Measurements from ENCODE around the gene EPS8L2.

Gene EPS8L2

GRCh38 chr11:773830-774229, 67.8 kb downstream of the EPS8L2 start:
- Histone ChIP-seq H3K79me2 (ENCODE audit: control insufficient read depth, insufficient read depth, low read length) (peaks cover 22% of the 10 kb centered on the region), H3K27me3 (ENCODE audit: insufficient read depth, low read length, poor library complexity) (no peaks in the 10 kb centered on the region), H2BK15ac (replicated peaks; ENCODE audit: low read depth) (no peak overlapping the region), H2AK5ac (ENCODE audit: low read length) (no peak overlapping the region), H3K9ac (ENCODE audit: low read length) (no peak overlapping the region), H4K8ac (ENCODE audit: low read depth, low read length) (no peak overlapping the region), H3K4me1 (ENCODE audit: control insufficient read depth, low read depth, low read length) (no peaks in the 10 kb centered on the region), H3K4me3 (ENCODE audit: low read length) (no peak overlapping the region), H3K4me2 (ENCODE audit: low read length) (no peak overlapping the region), H3K18ac (ENCODE audit: low read length) (no peak overlapping the region), H3K36me3 (ENCODE audit: control insufficient read depth, insufficient read depth, low read length) (peaks cover 2% of the 10 kb centered on the region), H3K79me1 (ENCODE audit: low read length) (peaks cover 13% of the 10 kb centered on the region), H2BK120ac (ENCODE audit: low read depth, low read length) (no peak overlapping the region), H4K5ac (ENCODE audit: low read length) (no peak overlapping the region), H3K56ac (ENCODE audit: low read length) (no peak overlapping the region), H2BK5ac (ENCODE audit: low read length) (no peak overlapping the region), H3K23ac (ENCODE audit: low read length) (no peak overlapping the region), H3K27ac (ENCODE audit: low read depth, low read length) (no peak overlapping the region), H3K4ac (ENCODE audit: low read depth, low read length) (no peak overlapping the region)
- no peak for DNase-seq
- no CpG with 5 or more reads among the region's 9 CpGs for WGBS (ENCODE audit: extremely low coverage, insufficient coverage, low lambda C conversion rate)

GRCh38 chr11:774873-775592, 69.0 kb downstream of the EPS8L2 start:
- H2BK5ac ChIP-seq (ENCODE audit: low read length) = no peak overlapping the region
- H3K9ac ChIP-seq (ENCODE audit: low read length) = no peak overlapping the region
- no peaks in the 10 kb centered on the region for H3K27me3 ChIP-seq (ENCODE audit: insufficient read depth, low read length, poor library complexity)
- H4K5ac ChIP-seq (ENCODE audit: low read length) = no peak overlapping the region
- H4K8ac ChIP-seq (ENCODE audit: low read depth, low read length) = no peak overlapping the region
- peak overlapping the region; percentile 8 for H3K56ac ChIP-seq (ENCODE audit: low read length)
- no peak overlapping the region for H3K23ac ChIP-seq (ENCODE audit: low read length)
- peaks cover 13% of the 10 kb centered on the region for H3K79me1 ChIP-seq (ENCODE audit: low read length)
- H3K4ac ChIP-seq (ENCODE audit: low read depth, low read length) = no peak overlapping the region
- no peak overlapping the region for H3K4me2 ChIP-seq (ENCODE audit: low read length)
- no peak overlapping the region for H3K4me3 ChIP-seq (ENCODE audit: low read length)
- no peaks in the 10 kb centered on the region for H3K4me1 ChIP-seq (ENCODE audit: control insufficient read depth, low read depth, low read length)
- no peak overlapping the region for H3K18ac ChIP-seq (ENCODE audit: low read length)
- no peak overlapping the region for H2BK120ac ChIP-seq (ENCODE audit: low read depth, low read length)
- no CpG with 5 or more reads among the region's 20 CpGs for WGBS (ENCODE audit: extremely low coverage, insufficient coverage, low lambda C conversion rate)
- no peak overlapping the region for H2BK15ac ChIP-seq (replicated peaks; ENCODE audit: low read depth)
- no peak overlapping the region for H2AK5ac ChIP-seq (ENCODE audit: low read length)
- peaks cover 2% of the 10 kb centered on the region for H3K36me3 ChIP-seq (ENCODE audit: control insufficient read depth, insufficient read depth, low read length)
- peaks cover 22% of the 10 kb centered on the region for H3K79me2 ChIP-seq (ENCODE audit: control insufficient read depth, insufficient read depth, low read length)
- DNase-seq = no peak
- no peak overlapping the region for H3K27ac ChIP-seq (ENCODE audit: low read depth, low read length)

- no peak overlapping the region for H4K5ac ChIP-seq (ENCODE audit: low read length)
- H3K79me2 ChIP-seq (ENCODE audit: control insufficient read depth, insufficient read depth, low read length) = peaks cover 22% of the 10 kb centered on the region
- no peaks in the 10 kb centered on the region for H3K27me3 ChIP-seq (ENCODE audit: insufficient read depth, low read length, poor library complexity)
- peaks cover 13% of the 10 kb centered on the region for H3K79me1 ChIP-seq (ENCODE audit: low read length)
- H3K4me2 ChIP-seq (ENCODE audit: low read length) = peak overlapping the region; percentile 74
- peak overlapping the region; percentile 71 for H3K4me3 ChIP-seq (ENCODE audit: low read length)
- no peak overlapping the region for H3K4ac ChIP-seq (ENCODE audit: low read depth, low read length)
- H2BK15ac ChIP-seq (replicated peaks; ENCODE audit: low read depth) = no peak overlapping the region
- H3K56ac ChIP-seq (ENCODE audit: low read length) = peak overlapping the region; percentile 92
- no peak overlapping the region for H3K27ac ChIP-seq (ENCODE audit: low read depth, low read length)
- H3K18ac ChIP-seq (ENCODE audit: low read length) = no peak overlapping the region
- no peak overlapping the region for H2BK120ac ChIP-seq (ENCODE audit: low read depth, low read length)
- H4K8ac ChIP-seq (ENCODE audit: low read depth, low read length) = no peak overlapping the region
- no peak overlapping the region for H2AK5ac ChIP-seq (ENCODE audit: low read length)
- DNase-seq = no peak
- no peak overlapping the region for H3K23ac ChIP-seq (ENCODE audit: low read length)
- H3K4me1 ChIP-seq (ENCODE audit: control insufficient read depth, low read depth, low read length) = no peaks in the 10 kb centered on the region
- peak overlapping the region; percentile 91 for H3K9ac ChIP-seq (ENCODE audit: low read length)
- H2BK5ac ChIP-seq (ENCODE audit: low read length) = no peak overlapping the region
- WGBS (ENCODE audit: extremely low coverage, insufficient coverage, low lambda C conversion rate) = no CpG with 5 or more reads among the region's 11 CpGs
- no peaks in the 10 kb centered on the region for H3K36me3 ChIP-seq (ENCODE audit: control insufficient read depth, insufficient read depth, low read length)
Observed at GRCh38 chr11:776263-776560, 70.2 kb downstream of the EPS8L2 start.

- H2BK5ac ChIP-seq (ENCODE audit: low read length) = no peak overlapping the region
- peaks cover 22% of the 10 kb centered on the region for H3K79me2 ChIP-seq (ENCODE audit: control insufficient read depth, insufficient read depth, low read length)
- no peak overlapping the region for H3K23ac ChIP-seq (ENCODE audit: low read length)
- H4K5ac ChIP-seq (ENCODE audit: low read length) = no peak overlapping the region
- H3K4me2 ChIP-seq (ENCODE audit: low read length) = peak overlapping the region; percentile 74
- H3K4me3 ChIP-seq (ENCODE audit: low read length) = peak overlapping the region; percentile 71
- peak overlapping the region; percentile 79 for H3K27ac ChIP-seq (ENCODE audit: low read depth, low read length)
- H3K36me3 ChIP-seq (ENCODE audit: control insufficient read depth, insufficient read depth, low read length) = no peaks in the 10 kb centered on the region
- no CpG with 5 or more reads among the region's 65 CpGs for WGBS (ENCODE audit: extremely low coverage, insufficient coverage, low lambda C conversion rate)
- H3K9ac ChIP-seq (ENCODE audit: low read length) = peak overlapping the region; percentile 91
- no peaks in the 10 kb centered on the region for H3K4me1 ChIP-seq (ENCODE audit: control insufficient read depth, low read depth, low read length)
- peak overlapping the region; percentile 96 for H3K56ac ChIP-seq (ENCODE audit: low read length)
- no peak overlapping the region for H2BK15ac ChIP-seq (replicated peaks; ENCODE audit: low read depth)
- peak overlapping the region; percentile 91 for H3K18ac ChIP-seq (ENCODE audit: low read length)
- H4K8ac ChIP-seq (ENCODE audit: low read depth, low read length) = peak overlapping the region; percentile 30
- peak overlapping the region; percentile 26 for H3K4ac ChIP-seq (ENCODE audit: low read depth, low read length)
- H2BK120ac ChIP-seq (ENCODE audit: low read depth, low read length) = no peak overlapping the region
- no peaks in the 10 kb centered on the region for H3K27me3 ChIP-seq (ENCODE audit: insufficient read depth, low read length, poor library complexity)
- H2AK5ac ChIP-seq (ENCODE audit: low read length) = no peak overlapping the region
- peak; percentile 66 for DNase-seq
- peaks cover 13% of the 10 kb centered on the region for H3K79me1 ChIP-seq (ENCODE audit: low read length)
Observed at GRCh38 chr11:776561-777287, 70.7 kb downstream of the EPS8L2 start.

Data from mesendoderm (in vitro differentiated cells).